Measurements from ENCODE around the gene KCNH1. TPM values are rescaled to one million over a fixed set of nuclear protein-coding genes. Genes with fewer than 3 reads are reported as not detected.
A peak's percentile ranks its signal among the peaks of the same experiment; 100 is the strongest.

Gene KCNH1
- total RNA-seq, 1 donor from 2014 or later = 10.1 TPM

GRCh38 chr1:210898473-210898872 lies 235.5 kb downstream of the KCNH1 start:
- no peak overlapping the region for H3K4me3 ChIP-seq (ENCODE audit: low read depth, low read length)
- TF ChIP-seq CTCF (conservative IDR thresholded peaks at IDR 0.05; ENCODE audit: low read depth, low read length) = no peak
- DNase-seq (ENCODE audit: low read depth) = no peak

GRCh38 chr1:210883821-210884220 lies 250.1 kb downstream of the KCNH1 start:
- TF ChIP-seq CTCF (conservative IDR thresholded peaks at IDR 0.05; ENCODE audit: low read depth, low read length) = no peak
- H3K4me3 ChIP-seq (ENCODE audit: low read depth, low read length) = no peak overlapping the region
- DNase-seq (ENCODE audit: low read depth) = peak; percentile 77

GRCh38 chr1:210882414-210883221 lies 251.3 kb downstream of the KCNH1 start:
- peak overlapping the region; percentile 19 for H3K4me3 ChIP-seq (ENCODE audit: low read depth, low read length)
- no peak for TF ChIP-seq CTCF (conservative IDR thresholded peaks at IDR 0.05; ENCODE audit: low read depth, low read length)
- DNase-seq (ENCODE audit: low read depth) = peak; percentile 93

- no peak for TF ChIP-seq CTCF (conservative IDR thresholded peaks at IDR 0.05; ENCODE audit: low read depth, low read length)
- H3K4me3 ChIP-seq (ENCODE audit: low read depth, low read length) = no peak overlapping the region
- DNase-seq (ENCODE audit: low read depth) = no peak
These were observed 255.4 kb downstream of the KCNH1 start for GRCh38 chr1:210878564-210878963.

- no peak for DNase-seq (ENCODE audit: low read depth)
- no peak overlapping the region for H3K4me3 ChIP-seq (ENCODE audit: low read depth, low read length)
- TF ChIP-seq CTCF (conservative IDR thresholded peaks at IDR 0.05; ENCODE audit: low read depth, low read length) = no peak
These were observed 257.7 kb downstream of the KCNH1 start for GRCh38 chr1:210876275-210876674.

- H3K4me3 ChIP-seq (ENCODE audit: low read depth, low read length) = no peak overlapping the region
- TF ChIP-seq CTCF (conservative IDR thresholded peaks at IDR 0.05; ENCODE audit: low read depth, low read length) = no peak
- DNase-seq (ENCODE audit: low read depth) = no peak
These were observed 267.4 kb downstream of the KCNH1 start for GRCh38 chr1:210866532-210866931.

- TF ChIP-seq CTCF (conservative IDR thresholded peaks at IDR 0.05; ENCODE audit: low read depth, low read length) = no peak
- H3K4me3 ChIP-seq (ENCODE audit: low read depth, low read length) = no peak overlapping the region
- DNase-seq (ENCODE audit: low read depth) = no peak
These were observed 276.2 kb downstream of the KCNH1 start for GRCh38 chr1:210857705-210858104.

Measured in epithelial cell of proximal tubule (primary cell).